GM21723 (cell line): ENCODE results near the gene FTO.

ENCODE experiments used
- ATAC-seq: cut with Tn5 transposase; IDR thresholded peaks from one replicate; pipeline ENCODE4 v1.9.1; 2021; ENCODE audit warnings: mild to moderate bottlenecking, moderate library complexity; ENCODE audit not compliant: unreplicated experiment

Gene FTO

DNA sequence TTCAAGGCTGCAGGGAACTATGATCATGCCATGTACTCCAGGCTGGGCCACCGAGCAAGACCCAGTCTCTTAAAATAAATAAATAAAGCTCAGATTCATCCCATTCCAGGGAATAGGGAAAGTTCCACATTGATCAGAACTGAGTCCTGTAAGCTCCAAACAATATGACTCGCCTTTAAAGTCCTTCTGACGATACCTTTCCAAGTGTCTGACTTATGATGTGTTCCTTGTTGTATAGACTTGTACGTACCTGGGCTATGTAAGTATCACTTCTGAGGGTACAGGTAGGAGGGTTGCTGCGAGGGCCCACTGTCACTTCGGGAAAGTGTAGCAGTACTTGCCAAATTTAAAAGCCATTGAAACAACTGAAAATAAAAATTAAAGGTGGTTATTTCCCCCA is 329.8 kb downstream of the FTO start:
- ATAC-seq = no peak

- no peak for ATAC-seq
Measured at GRCh38 chr16:54034684-54035083, 330.7 kb downstream of the FTO start.

DNA sequence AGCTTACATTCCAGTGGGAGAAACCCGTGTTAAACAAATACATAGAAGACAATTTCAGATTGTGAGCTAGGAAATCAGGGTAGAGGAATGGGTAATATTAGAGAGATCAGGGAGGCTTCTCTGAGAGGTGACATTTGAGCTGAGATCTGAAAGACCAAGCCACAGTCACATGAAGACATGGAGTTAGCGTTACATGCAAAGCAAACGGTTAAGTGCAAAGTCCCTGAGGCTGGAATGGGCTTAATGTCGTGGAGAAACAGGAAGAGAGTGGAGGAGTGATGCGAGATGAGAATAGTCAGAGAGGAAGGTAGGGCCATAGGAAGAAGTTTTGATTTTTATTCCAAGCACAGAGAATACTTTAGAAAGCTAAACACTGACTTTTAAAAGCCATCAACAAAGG is 336.5 kb downstream of the FTO start:
- no peak for ATAC-seq

DNA sequence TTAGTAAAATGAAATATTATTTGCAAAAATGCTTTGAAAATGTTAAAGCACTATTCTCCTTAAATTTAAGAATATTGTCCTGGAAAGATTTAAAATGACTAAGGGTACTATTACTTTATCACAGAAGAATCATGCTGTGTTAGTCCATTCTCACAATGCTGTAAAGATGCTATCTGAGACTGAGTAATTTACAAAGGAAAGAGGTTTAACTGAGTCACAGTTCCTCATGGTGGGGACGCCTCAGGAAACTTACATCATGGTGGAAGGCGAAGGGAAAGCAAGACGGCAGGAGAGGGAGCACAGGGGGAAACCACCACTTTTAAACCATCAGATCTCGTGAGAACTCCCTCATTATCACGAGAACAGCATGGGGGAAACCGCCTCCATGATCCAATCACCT is 337.0 kb downstream of the FTO start:
- no peak for ATAC-seq

DNA sequence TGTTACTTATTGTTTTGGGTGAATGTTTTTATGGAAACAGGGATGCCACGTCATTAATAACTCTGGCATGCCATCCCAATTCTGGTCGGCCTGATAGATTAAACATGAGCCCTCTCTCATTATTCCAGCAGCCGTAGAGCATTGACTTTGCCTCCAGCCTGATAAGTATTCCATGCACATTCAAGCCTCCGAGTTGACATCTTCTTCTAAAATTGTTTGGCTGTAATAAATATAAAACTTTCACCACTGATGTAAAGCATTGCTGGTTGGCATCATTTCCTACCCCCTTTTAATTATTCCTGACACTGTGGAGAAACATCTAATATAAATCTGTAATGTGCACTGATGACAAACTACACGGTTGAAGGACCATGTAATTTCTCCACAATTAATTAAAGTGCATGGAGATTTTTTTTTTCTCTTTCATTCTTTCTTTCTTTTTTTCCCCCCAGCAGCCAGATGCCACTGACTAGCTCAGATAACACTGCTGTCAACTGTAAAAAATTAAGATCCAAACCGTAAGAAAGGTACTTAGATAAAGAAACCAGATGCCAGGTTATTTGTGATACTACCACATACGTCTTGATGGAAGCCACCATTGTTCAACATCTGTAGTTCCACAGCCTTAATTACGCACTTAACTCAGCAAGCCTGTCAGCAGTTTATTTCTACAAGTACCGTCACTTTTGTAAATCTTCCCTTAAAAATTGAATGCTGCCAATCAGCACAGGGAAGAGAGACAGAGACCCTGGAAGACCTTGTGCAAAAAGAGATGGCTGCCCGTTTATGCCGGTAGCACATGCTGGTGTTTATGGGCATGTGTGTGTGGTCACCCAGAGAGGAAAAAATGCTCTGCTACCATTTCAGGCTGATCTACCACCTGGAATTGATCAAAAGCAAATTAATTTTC is 344.9 kb downstream of the FTO start:
- ATAC-seq = no peak

GRCh38 chr16:54049591-54050458 is 345.9 kb downstream of the FTO start:
- no peak for ATAC-seq

- ATAC-seq = no peak
Measured at GRCh38 chr16:54050459-54051210, 346.7 kb downstream of the FTO start.

DNA sequence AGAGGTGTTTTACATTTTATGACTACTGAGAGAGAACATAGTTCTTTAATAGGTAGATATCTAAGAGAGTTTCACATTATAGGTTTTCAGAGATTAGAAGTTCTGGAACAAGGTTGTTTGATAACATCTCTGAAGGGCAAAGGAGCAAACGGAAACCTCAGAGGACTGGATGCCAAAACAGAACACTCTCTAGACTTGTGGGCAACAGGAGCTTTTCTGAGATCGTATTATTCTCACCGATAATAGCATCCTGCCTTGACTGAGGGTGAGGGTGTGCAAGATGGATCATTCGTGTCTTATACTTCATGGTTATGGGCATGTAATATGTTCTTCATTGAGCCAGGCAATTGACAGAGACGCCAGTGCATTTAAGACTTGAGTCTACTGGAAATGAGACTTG is 347.9 kb downstream of the FTO start:
- no peak for ATAC-seq

DNA sequence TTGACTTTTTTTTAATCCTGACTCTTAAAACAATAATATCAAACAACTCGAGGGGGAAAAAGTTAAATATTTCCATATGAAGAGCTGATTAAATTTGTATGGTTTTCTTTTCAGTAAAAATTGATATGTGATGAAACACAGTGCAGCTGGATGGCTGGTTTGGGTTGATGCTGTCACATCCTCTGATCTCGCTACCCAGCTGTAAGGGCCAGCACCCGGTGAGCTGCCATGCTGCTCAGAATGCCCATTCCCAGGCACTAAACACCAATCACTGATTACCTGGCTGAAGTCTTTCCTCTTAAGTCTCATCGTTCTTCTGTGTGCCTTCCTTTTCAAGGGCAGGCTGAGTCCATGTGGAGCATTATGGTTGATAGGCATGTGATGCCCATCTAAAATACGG is 348.3 kb downstream of the FTO start:
- no peak for ATAC-seq

DNA sequence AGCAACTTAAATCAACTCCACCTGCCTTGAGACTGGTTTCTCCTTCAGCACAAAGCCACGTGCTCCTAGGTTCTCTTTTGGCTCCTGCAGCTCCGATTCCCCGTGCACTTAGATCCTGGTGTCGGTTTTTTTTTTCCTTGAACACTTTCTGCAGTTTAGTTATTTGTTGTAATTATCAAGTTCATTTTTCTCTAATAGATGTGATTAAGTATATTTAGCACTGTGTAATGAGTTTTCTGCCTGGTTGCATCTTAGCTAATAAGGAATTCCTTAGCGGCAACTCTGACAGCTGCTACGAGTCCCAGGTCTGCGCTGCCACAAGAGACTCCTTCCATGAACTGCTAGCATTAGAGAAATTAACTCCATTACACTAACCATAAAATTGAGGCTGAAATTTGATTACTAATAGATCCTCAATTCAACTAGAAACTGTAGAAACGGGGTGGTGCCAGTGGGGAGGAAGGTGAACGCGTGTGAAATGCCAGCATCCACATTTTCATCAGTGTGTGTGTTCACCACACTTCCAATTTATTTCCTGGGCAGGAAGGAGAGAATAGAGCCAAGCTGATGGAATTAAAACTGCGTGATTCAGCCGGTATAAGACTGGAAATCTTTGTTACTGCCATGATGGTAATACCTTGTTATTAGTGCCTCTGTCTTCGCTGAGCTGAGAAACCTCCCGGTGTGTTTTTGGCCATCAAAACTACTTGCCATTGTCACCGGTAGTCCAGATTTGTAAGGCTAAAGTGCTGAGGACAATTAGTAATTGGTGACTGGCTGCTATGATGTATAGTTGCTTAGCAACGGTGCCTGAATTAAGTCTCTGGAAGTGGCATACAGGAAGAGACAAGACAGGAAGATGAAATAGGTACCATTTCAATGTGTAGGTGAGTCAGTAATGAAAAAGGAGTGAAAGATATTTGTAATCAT is 350.2 kb downstream of the FTO start:
- ATAC-seq = no peak

DNA sequence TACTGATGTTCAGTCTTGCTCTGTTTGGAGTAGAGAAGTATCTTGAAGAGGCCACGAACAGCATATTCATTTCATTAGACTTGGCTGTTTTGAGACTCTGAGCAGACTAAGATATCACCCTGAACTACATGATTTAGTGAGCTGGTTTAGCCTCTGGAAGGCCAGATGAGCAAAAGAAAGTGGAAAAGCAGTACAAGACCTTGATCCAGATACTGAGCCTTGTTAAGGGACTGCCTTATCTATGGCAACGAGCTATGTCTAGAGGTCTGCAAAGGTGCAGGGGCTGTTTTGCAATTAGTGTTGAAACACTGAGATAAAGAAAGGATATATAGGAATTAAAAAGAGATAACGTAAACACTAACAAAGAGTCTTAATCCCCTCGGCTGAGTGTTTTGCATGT is 351.2 kb downstream of the FTO start:
- no peak for ATAC-seq

DNA sequence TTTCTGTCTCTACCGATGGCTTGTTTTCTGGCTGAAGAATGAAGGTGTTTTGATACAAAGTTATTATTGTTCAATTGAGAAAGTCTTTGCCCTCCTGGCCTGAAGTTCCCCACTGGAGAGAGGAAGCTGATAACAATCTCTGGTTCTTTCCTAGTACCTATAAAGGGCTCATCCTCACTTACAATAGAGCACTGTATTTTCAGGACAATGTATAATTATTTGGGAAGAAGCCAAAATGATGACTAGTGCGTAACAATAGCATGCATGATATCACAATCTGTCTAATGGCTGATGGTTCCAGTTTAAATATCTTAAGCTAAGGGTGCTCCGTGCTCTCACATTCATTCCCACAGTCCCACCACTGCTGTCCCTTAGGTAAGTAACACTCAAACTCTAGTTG is 351.9 kb downstream of the FTO start:
- no peak for ATAC-seq

DNA sequence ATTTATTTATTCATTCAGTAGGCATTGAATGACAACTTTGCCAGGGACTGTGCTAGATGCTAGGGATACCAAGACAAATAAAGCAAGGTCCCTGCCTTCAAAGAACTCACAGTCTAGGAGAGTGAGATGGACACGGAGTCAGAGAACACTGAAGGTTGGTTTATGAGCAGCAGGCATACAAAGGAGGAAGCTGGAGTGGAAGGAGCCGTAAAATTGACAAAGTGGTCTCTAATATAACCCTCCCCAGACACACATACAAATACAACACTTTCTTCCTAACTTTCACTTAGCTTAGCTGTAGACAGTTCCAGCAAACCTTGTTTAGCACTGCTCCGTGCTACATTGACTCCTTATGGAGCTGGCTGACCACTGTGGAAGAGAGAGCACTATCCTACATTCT is 353.0 kb downstream of the FTO start:
- no peak for ATAC-seq

DNA sequence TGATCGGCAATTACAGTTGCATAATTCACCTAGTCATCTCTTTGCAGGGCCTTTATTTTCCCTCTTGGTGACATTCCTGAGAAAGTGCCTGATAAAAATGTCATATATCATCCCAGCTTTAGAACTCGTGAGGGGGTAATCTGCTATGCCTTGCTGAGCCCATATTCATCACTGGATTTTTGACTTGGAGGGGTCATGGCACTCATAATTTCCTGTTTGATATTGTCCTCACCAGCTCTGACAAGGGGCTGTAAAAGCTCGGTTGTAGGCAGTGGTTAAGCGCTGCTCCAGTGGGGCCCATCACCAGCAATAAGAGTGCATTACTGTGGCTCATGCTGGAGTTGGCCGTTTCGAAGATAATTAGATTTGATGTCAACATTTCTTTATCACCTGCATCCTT is 355.4 kb downstream of the FTO start:
- no peak for ATAC-seq

DNA sequence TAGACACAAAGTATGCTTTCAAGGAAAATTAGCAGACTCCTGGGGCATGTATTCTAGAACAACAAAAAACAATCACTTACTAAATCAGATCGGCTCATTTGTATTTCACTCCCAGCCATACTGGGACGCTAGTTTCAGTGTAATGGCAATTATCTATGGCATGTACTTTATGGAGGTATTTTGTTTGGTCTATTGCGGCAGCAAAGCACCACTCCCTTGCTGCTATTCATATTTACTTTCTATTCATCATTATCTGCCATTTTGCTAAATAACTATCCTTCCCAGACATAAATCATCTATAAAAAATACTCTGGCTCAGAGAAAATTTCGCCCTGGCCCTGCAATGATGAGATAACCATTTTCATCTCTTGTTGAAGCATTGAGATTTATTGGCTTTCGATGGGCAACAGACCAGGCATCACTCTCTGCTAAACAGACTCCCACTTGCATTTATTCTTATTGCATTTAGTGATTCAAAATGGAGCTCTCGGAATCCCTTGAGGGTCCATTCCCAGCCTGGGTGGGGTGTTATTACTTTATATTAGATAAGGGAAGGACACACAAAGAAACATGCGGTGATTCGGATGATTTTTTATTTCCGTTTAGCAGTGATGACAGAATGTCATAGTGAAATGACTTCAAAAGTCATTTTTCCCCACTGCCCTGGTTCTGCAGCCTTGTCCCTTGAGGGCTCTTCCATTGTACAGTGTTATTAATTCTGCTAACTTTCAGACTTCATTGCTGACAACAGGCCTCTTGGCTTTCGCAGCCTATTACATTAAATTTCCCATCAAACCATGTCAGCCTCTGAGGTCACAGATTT is 356.9 kb downstream of the FTO start:
- ATAC-seq = no peak

DNA sequence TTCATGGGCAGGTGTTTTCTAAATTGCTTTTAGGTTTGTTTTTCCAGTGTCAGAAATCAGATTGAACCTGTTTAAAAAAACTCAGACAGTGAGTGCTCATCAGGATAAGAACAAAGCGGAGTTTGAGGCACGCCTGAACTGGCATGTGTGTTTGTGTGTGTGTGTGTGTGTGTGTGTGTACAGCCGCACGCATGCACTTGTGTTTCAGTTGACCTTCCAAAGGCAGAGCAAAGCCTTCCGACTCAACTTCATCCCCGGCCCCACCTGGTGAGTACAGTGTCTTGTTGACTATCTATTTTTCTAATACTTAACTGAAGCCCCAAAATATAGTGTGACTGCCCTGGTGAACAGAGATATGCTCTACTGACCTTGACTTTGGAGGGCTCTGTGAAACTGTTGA is 357.5 kb downstream of the FTO start:
- ATAC-seq = no peak

DNA sequence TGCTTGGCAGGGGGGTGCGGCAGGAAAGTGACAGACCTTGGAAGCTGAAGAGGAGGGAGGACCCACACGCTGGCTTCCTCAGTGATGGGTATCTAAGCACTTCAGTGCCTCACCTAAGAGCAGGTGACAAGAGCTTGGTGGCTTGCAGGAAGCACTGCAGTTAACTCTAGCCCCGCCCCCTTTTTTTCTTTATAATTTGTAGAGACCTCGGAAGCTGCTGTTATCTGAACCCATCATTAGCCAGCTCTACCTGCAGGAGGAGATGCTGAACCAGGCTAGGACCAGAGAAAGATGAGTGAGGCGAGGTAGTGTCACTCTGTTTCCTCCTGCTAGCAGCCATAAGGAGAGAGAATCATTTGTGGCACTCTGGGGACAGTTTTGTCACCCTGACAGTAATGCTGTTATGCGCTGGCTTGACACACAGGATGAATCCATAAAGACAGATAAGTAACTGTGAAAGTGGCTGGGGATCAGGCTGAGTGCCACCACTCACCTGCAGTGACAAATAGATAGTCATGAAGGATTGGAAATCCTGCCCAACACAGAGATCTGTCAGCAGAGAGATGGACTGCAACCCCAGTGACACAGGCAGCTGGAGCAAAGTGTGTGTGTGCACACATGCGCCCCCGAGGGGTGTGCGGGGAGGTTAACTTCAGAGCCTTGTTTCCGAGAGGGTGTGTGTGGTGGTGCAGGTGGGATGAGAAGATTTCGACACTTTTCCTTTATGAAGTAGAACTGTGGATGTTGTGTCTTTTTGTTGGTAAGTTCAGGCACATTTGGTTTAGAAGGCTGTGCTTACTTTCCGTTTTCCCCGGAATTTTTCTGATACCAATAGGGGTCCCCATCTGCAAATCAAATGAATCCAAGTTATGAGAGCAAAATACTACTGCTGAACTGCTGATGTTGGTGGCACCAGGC is 358.7 kb downstream of the FTO start:
- ATAC-seq = no peak

DNA sequence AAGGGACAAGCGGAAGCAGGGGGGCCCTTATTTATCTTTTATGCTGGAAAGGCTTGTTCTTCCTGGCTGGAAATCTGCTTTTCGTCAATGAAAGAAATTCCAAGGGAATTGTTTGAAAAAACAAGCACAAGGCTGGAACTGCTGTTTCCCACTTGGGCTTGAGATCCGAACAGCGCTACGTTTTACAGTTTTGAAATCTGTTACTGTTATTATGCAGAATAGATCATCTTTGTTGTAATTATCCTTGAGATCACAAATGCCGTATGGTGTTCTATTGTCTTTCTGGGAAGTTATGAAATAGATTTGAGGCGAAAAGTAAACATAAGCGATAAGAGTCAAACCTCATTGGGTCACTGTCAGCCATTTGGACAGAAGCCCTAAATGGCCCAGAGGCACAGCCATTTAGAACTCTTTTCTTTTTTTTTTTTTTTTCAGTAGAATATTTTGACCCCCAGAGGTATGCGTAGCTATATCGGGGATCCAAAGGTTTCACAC is 359.4 kb downstream of the FTO start:
- ATAC-seq = no peak
